Measurements from ENCODE around the gene ANTKMT.
A peak's percentile ranks its signal among the peaks of the same experiment; 100 is the strongest.

Gene ANTKMT

DNA sequence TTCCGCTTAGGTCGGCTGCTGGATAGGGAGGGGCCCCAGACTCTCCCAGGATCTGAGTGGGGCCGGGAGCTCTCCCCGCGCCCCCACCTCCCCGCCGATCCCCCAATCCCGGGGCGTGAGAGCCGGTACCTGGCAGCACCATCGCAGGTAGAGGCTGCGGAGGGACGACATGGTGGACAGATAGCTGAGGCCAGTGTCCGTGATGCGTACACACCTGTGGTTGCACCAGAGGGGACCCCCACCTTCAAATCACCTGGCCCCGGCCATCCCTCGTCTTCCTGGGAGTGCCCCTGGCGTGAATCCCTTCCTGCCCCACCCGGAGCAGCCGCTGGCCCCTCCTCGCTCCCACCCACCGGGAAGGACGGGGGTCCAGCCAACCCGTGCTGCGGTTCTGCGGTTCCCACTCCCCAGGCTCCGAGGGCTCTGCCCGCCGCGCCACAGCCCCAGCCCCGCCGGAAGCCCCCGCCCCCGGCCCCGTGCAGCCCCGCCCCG lies 26.0 kb upstream of the ANTKMT start:
- WGBS (ENCODE audit: extremely low coverage, insufficient coverage, insufficient read length): no CpG with 5 or more reads among the region's 37 CpGs
- Histone ChIP-seq H3K4me3 (ENCODE audit: low read depth, low read length) (peak overlapping the region; percentile 25), H3K18ac (ENCODE audit: low read length) (no peak overlapping the region), H3K14ac (ENCODE audit: low read length) (no peak overlapping the region), H2BK120ac (ENCODE audit: insufficient read depth, low read length, poor library complexity) (no peak overlapping the region), H3K4ac (ENCODE audit: low read depth, low read length) (no peak overlapping the region), H4K91ac (ENCODE audit: low read depth, low read length) (no peak overlapping the region), H2AK5ac (ENCODE audit: low read length) (no peak overlapping the region), H3K27ac (ENCODE audit: low read depth, low read length) (no peak overlapping the region), H3K4me2 (ENCODE audit: low read length) (no peak overlapping the region), H3K4me1 (ENCODE audit: control insufficient read depth in 1 of 2, insufficient read depth in 2 of 2, low read length in 2 of 2) (peaks cover 5 to 12% of the 10 kb centered on the region in 2 experiments), H4K8ac (ENCODE audit: low read depth, low read length) (no peak overlapping the region), H3K79me2 (ENCODE audit: control insufficient read depth, insufficient read depth, low read length, poor library complexity) (peaks cover 2% of the 10 kb centered on the region), H3K36me3 (ENCODE audit: control insufficient read depth in 1 of 2, insufficient read depth in 2 of 2, low read length in 2 of 2) (no peaks in the 10 kb centered on the region), H3K9me3 (ENCODE audit: insufficient read depth, low read depth, low read length) (peaks cover 14% of the 10 kb centered on the region), H2AFZ (ENCODE audit: insufficient read depth, low read length, poor library complexity) (no peak overlapping the region), H3K9ac (ENCODE audit: low read length) (no peak overlapping the region), H2BK12ac (ENCODE audit: low read length) (no peak overlapping the region), H3K23ac (ENCODE audit: low read length) (no peak overlapping the region), H4K12ac (ENCODE audit: low read depth, low read length) (no peak overlapping the region), H3K27me3 (ENCODE audit: insufficient read depth, low read length) (peaks cover 33% of the 10 kb centered on the region), H2BK5ac (ENCODE audit: low read depth, low read length, poor library complexity) (no peak overlapping the region), H3K79me1 (ENCODE audit: low read length) (peaks cover 3% of the 10 kb centered on the region)
- no peak for DNase-seq

DNA sequence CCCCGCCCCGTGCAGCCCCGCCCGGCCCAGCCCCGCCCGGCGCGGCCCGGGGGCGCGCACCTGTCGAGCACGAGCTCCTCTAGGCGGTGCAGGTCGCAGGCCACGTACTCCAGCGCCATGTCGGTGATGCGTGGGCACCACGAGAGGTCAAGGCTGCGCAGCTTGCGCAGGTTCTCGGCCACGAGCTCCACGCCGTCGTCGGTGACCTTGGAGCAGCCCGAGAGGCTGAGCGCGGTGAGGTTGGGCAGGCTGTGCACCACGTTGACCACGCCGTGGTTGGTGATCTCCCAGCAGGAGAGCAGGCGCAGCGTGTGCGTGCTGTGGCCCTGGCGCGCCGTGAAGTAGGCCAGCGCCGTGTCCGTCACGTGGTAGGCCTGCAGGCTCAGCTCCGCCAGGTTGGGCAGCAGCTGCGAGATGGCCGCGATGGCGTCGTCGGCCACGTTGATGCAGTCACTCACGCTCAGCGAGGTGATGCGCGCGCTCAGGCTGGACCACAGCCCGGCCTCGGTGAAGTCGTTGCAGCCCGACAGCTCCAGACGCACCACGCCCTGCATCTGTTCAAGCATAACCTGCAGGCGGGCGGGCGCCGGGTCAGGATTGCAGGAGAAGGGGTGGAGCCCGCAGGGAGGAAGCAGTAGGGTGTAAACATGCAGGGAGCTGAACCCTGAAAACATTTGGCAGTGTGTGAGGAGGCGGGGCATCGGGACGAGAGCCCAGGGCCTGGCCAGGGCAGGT lies 25.4 kb upstream of the ANTKMT start:
- Histone ChIP-seq H2AFZ (ENCODE audit: insufficient read depth, low read length, poor library complexity) (no peak overlapping the region), H3K9me3 (ENCODE audit: insufficient read depth, low read depth, low read length) (peaks cover 14% of the 10 kb centered on the region), H3K9ac (ENCODE audit: low read length) (no peak overlapping the region), H2BK12ac (ENCODE audit: low read length) (no peak overlapping the region), H3K27ac (ENCODE audit: low read depth, low read length) (no peak overlapping the region), H3K4me2 (ENCODE audit: low read length) (no peak overlapping the region), H4K91ac (ENCODE audit: low read depth, low read length) (no peak overlapping the region), H3K4ac (ENCODE audit: low read depth, low read length) (no peak overlapping the region), H3K27me3 (ENCODE audit: insufficient read depth, low read length) (peaks cover 37% of the 10 kb centered on the region), H4K8ac (ENCODE audit: low read depth, low read length) (no peak overlapping the region), H4K12ac (ENCODE audit: low read depth, low read length) (no peak overlapping the region), H3K4me3 (ENCODE audit: low read depth, low read length) (peak overlapping the region; percentile 55), H3K23ac (ENCODE audit: low read length) (no peak overlapping the region), H3K18ac (ENCODE audit: low read length) (no peak overlapping the region), H3K79me1 (ENCODE audit: low read length) (no peaks in the 10 kb centered on the region), H2BK5ac (ENCODE audit: low read depth, low read length, poor library complexity) (no peak overlapping the region), H3K36me3 (ENCODE audit: control insufficient read depth in 1 of 2, insufficient read depth in 2 of 2, low read length in 2 of 2) (no peaks in the 10 kb centered on the region), H2AK5ac (ENCODE audit: low read length) (no peak overlapping the region), H3K4me1 (ENCODE audit: control insufficient read depth in 1 of 2, insufficient read depth in 2 of 2, low read length in 2 of 2) (peaks cover 5 to 12% of the 10 kb centered on the region in 2 experiments), H3K14ac (ENCODE audit: low read length) (no peak overlapping the region), H3K79me2 (ENCODE audit: control insufficient read depth, insufficient read depth, low read length, poor library complexity) (no peaks in the 10 kb centered on the region), H2BK120ac (ENCODE audit: insufficient read depth, low read length, poor library complexity) (no peak overlapping the region)
- peak; percentile 44 to 57 for DNase-seq
- WGBS (ENCODE audit: extremely low coverage, insufficient coverage, insufficient read length): no CpG with 5 or more reads among the region's 71 CpGs

DNA sequence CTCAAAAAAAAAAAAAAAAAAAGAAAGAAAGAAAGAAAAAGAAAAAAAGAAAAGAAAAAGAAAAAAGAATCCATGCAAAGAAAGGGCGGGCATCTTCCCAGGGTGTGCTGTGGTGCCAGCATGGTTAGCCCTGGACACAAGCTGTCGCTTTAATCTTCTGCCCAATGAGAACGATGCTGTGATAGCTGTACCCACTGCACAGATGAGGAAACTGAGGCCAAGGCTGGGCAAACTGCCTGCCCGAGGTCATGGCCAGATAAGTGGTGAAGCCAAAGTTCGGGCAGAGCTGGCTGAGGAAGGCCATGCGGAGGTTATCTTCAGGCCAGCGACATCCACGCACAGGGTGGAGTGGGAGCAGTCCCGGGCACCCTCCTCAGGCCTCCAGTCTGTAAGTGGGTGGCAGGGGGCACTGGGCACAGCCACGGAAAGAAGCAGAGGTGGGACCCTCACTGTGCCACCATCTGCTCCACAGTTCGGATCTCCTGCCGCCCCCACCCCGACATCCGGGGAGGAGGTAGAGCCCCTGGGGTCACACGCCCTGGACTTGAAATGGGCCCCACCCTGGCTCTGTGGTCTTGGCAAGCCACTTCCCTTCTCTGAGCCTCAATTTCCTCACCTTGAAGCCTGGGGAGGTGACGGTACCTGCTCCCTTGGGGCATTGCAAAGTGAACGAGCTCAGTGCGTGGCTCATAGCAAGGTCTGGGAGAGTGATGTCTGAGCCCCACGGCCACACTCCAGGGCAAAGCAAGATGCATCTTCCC lies 21.9 kb upstream of the ANTKMT start:
- no peak overlapping the region for H3K18ac ChIP-seq (ENCODE audit: low read length)
- no peak overlapping the region for H4K91ac ChIP-seq (ENCODE audit: low read depth, low read length)
- H3K4me1 ChIP-seq (ENCODE audit: control insufficient read depth in 1 of 2, insufficient read depth in 2 of 2, low read length in 2 of 2): peaks cover 3 to 7% of the 10 kb centered on the region in 2 experiments
- H3K23ac ChIP-seq (ENCODE audit: low read length): no peak overlapping the region
- no peak overlapping the region for H3K14ac ChIP-seq (ENCODE audit: low read length)
- H2BK120ac ChIP-seq (ENCODE audit: insufficient read depth, low read length, poor library complexity): no peak overlapping the region
- no peak overlapping the region for H2AK5ac ChIP-seq (ENCODE audit: low read length)
- no CpG with 5 or more reads among the region's 19 CpGs for WGBS (ENCODE audit: extremely low coverage, insufficient coverage, insufficient read length)
- peaks cover 11% of the 10 kb centered on the region for H3K9me3 ChIP-seq (ENCODE audit: insufficient read depth, low read depth, low read length)
- DNase-seq: no peak
- H3K4me2 ChIP-seq (ENCODE audit: low read length): no peak overlapping the region
- no peak overlapping the region for H4K12ac ChIP-seq (ENCODE audit: low read depth, low read length)
- no peak overlapping the region for H3K4me3 ChIP-seq (ENCODE audit: low read depth, low read length)
- H2AFZ ChIP-seq (ENCODE audit: insufficient read depth, low read length, poor library complexity): no peak overlapping the region
- no peaks in the 10 kb centered on the region for H3K36me3 ChIP-seq (ENCODE audit: control insufficient read depth in 1 of 2, insufficient read depth in 2 of 2, low read length in 2 of 2)
- no peaks in the 10 kb centered on the region for H3K79me1 ChIP-seq (ENCODE audit: low read length)
- no peaks in the 10 kb centered on the region for H3K79me2 ChIP-seq (ENCODE audit: control insufficient read depth, insufficient read depth, low read length, poor library complexity)
- no peak overlapping the region for H2BK5ac ChIP-seq (ENCODE audit: low read depth, low read length, poor library complexity)
- H3K9ac ChIP-seq (ENCODE audit: low read length): no peak overlapping the region
- H2BK12ac ChIP-seq (ENCODE audit: low read length): no peak overlapping the region
- no peak overlapping the region for H3K27ac ChIP-seq (ENCODE audit: low read depth, low read length)
- H3K4ac ChIP-seq (ENCODE audit: low read depth, low read length): no peak overlapping the region
- H4K8ac ChIP-seq (ENCODE audit: low read depth, low read length): no peak overlapping the region
- H3K27me3 ChIP-seq (ENCODE audit: insufficient read depth, low read length): peaks cover 48% of the 10 kb centered on the region

DNA sequence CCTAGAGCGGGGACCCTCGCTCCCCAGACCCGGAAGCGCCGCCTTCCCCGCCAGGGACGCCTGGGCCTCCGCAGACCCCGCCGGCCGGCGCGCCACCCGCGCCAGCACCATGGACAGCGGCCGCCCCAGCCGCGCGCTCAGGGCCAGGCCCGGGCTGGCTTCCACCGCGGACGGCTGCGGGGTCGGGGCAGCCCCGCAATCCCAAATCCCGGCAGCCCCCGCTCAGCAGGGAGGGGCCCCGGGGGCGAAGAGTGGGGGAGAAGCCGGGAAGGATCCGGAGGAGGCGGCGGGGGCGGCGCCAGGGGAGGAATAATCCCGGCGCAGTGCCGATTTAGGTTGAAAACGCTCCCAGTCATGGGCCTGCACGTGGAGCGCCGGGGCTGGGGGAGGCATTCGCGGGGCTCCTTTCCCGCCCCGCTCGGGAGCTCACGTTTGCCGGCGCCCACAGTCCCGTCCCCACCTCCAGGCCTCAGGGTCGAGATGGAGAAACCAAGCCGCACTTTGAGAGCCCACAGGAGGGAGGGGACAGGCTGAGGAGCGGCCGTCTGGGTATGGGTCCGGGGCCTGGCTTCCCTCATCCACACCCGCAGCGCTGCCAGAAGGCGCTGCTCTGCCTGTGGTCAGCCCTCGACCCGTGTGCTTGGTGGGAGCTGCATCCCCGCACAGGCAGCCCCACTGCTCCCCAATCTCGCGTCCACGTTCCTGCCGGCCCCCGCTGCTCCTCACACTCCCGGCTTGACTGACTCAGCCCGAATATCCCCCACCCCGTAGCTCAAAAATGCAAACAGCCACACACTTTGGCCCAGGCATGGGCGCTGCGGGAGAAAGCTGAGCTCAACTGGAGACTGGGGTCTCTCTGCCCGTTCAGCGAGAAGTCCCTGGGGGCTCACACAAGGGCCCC lies 20.0 kb upstream of the ANTKMT start:
- H3K9me3 ChIP-seq (ENCODE audit: insufficient read depth, low read depth, low read length): peaks cover 2% of the 10 kb centered on the region
- no peaks in the 10 kb centered on the region for H3K79me2 ChIP-seq (ENCODE audit: control insufficient read depth, insufficient read depth, low read length, poor library complexity)
- H3K4ac ChIP-seq (ENCODE audit: low read depth, low read length): no peak overlapping the region
- no peak overlapping the region for H3K18ac ChIP-seq (ENCODE audit: low read length)
- DNase-seq: peak in 1 of 2 donors; percentile 58
- WGBS (ENCODE audit: extremely low coverage, insufficient coverage, insufficient read length): no CpG with 5 or more reads among the region's 76 CpGs
- H4K91ac ChIP-seq (ENCODE audit: low read depth, low read length): no peak overlapping the region
- H3K79me1 ChIP-seq (ENCODE audit: low read length): no peaks in the 10 kb centered on the region
- no peak overlapping the region for H3K27ac ChIP-seq (ENCODE audit: low read depth, low read length)
- peaks cover 43% of the 10 kb centered on the region for H3K27me3 ChIP-seq (ENCODE audit: insufficient read depth, low read length)
- no peak overlapping the region for H4K12ac ChIP-seq (ENCODE audit: low read depth, low read length)
- H2BK120ac ChIP-seq (ENCODE audit: insufficient read depth, low read length, poor library complexity): no peak overlapping the region
- H4K8ac ChIP-seq (ENCODE audit: low read depth, low read length): no peak overlapping the region
- no peak overlapping the region for H2BK5ac ChIP-seq (ENCODE audit: low read depth, low read length, poor library complexity)
- H2AFZ ChIP-seq (ENCODE audit: insufficient read depth, low read length, poor library complexity): no peak overlapping the region
- no peak overlapping the region for H3K4me3 ChIP-seq (ENCODE audit: low read depth, low read length)
- H3K4me2 ChIP-seq (ENCODE audit: low read length): no peak overlapping the region
- no peaks in the 10 kb centered on the region for H3K36me3 ChIP-seq (ENCODE audit: control insufficient read depth in 1 of 2, insufficient read depth in 2 of 2, low read length in 2 of 2)
- no peak overlapping the region for H3K14ac ChIP-seq (ENCODE audit: low read length)
- no peak overlapping the region for H3K9ac ChIP-seq (ENCODE audit: low read length)
- H2BK12ac ChIP-seq (ENCODE audit: low read length): no peak overlapping the region
- no peak overlapping the region for H3K23ac ChIP-seq (ENCODE audit: low read length)
- no peak overlapping the region for H2AK5ac ChIP-seq (ENCODE audit: low read length)
- H3K4me1 ChIP-seq (ENCODE audit: control insufficient read depth in 1 of 2, insufficient read depth in 2 of 2, low read length in 2 of 2): peaks cover 0 to 2% of the 10 kb centered on the region in 2 experiments
